RWPE2 (cell line): ENCODE results near the gene GSDMA.
"Not testable (repeated sequence)": the region's sequence is repeated elsewhere in the genome, so short reads cannot be mapped to it uniquely, and the experiment has no call there.

Experiments used
- ATAC-seq: fragments of 200-7000 bp; cut with Tn5 transposase; 3 replicates; pipeline ENCODE4 v1.9.1; 2021; ENCODE audit warnings: low read depth
- DNase-seq: peaks from one replicate; pipeline ENCODE4 v3.0.0-alpha.2; 2020; ENCODE audit warnings: low spot score
- H3K27ac ChIP-seq: fragments of 450-650 bp; 2 replicates; pipeline ENCODE4 v1.5.1; 2017; ENCODE audit warnings: mild to moderate bottlenecking; ENCODE audit not compliant: poor library complexity, severe bottlenecking
- H3K27me3 ChIP-seq: fragments of 250-450 bp; sonication (Bioruptor Pico); 2 replicates; pipeline ENCODE4 v1.5.1; 2021; ENCODE audit warnings: mild to moderate bottlenecking, moderate library complexity; ENCODE audit not compliant: insufficient read depth, poor library complexity, severe bottlenecking
- H3K36me3 ChIP-seq: fragments of 250-450 bp; sonication (Bioruptor Pico); 2 replicates; pipeline ENCODE4 v1.5.1; 2020; ENCODE audit warnings: low read depth, mild to moderate bottlenecking, moderate library complexity
- H3K4me1 ChIP-seq: fragments of 250-450 bp; sonication (Bioruptor Pico); 2 replicates; pipeline ENCODE4 v1.5.1; 2021; ENCODE audit warnings: mild to moderate bottlenecking, moderate library complexity; ENCODE audit not compliant: insufficient read depth, poor library complexity, severe bottlenecking
- H3K4me3 ChIP-seq: fragments of 250-450 bp; sonication (Bioruptor Pico); 2 replicates; pipeline ENCODE4 v1.5.1; 2021; ENCODE audit warnings: mild to moderate bottlenecking, moderate library complexity; ENCODE audit not compliant: severe bottlenecking
- H3K9me3 ChIP-seq: fragments of 250-450 bp; sonication (Bioruptor Pico); 2 replicates; pipeline ENCODE4 v1.5.1; 2021; ENCODE audit warnings: mild to moderate bottlenecking, moderate library complexity; ENCODE audit not compliant: severe bottlenecking
- TF ChIP-seq, protein P1 (sequence below): fragments of 450-650 bp; IDR thresholded peaks from one replicate; pipeline ENCODE4 v1.5.1; 2017; ENCODE audit warnings: mild to moderate bottlenecking, moderate library complexity; ENCODE audit not compliant: poor library complexity, severe bottlenecking

Gene GSDMA

DNA sequence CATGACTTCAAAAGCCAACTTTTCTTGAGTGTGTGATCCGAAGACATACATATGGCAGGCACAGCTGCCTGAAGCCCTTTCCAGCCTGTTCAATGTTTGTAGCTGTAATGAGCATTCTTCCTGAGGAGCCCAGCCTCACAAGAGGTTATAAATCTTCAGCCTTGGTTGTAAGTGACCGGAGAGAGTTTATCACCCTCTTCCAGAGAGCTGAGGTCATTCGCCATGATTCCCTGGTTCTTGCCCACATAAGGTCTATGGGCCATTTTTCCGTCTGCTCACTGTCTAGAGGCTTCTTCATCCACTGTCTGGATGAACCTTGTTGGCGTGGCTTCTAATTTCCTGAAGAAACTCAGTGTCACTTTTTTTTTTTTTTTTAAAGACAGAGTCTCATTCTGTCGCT lies 42.7 kb downstream of the GSDMA start:
- Histone ChIP-seq H3K27ac (no peak overlapping the region), H3K9me3 (no peaks in the 10 kb centered on the region), H3K36me3 (no peaks in the 10 kb centered on the region), H3K4me3 (no peak overlapping the region), H3K4me1 (no peaks in the 10 kb centered on the region), H3K27me3 (no peaks in the 10 kb centered on the region)
- ATAC-seq (no peak), DNase-seq (no peak)
- TF ChIP-seq, protein P1, sequence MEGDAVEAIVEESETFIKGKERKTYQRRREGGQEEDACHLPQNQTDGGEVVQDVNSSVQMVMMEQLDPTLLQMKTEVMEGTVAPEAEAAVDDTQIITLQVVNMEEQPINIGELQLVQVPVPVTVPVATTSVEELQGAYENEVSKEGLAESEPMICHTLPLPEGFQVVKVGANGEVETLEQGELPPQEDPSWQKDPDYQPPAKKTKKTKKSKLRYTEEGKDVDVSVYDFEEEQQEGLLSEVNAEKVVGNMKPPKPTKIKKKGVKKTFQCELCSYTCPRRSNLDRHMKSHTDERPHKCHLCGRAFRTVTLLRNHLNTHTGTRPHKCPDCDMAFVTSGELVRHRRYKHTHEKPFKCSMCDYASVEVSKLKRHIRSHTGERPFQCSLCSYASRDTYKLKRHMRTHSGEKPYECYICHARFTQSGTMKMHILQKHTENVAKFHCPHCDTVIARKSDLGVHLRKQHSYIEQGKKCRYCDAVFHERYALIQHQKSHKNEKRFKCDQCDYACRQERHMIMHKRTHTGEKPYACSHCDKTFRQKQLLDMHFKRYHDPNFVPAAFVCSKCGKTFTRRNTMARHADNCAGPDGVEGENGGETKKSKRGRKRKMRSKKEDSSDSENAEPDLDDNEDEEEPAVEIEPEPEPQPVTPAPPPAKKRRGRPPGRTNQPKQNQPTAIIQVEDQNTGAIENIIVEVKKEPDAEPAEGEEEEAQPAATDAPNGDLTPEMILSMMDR = no peak

DNA sequence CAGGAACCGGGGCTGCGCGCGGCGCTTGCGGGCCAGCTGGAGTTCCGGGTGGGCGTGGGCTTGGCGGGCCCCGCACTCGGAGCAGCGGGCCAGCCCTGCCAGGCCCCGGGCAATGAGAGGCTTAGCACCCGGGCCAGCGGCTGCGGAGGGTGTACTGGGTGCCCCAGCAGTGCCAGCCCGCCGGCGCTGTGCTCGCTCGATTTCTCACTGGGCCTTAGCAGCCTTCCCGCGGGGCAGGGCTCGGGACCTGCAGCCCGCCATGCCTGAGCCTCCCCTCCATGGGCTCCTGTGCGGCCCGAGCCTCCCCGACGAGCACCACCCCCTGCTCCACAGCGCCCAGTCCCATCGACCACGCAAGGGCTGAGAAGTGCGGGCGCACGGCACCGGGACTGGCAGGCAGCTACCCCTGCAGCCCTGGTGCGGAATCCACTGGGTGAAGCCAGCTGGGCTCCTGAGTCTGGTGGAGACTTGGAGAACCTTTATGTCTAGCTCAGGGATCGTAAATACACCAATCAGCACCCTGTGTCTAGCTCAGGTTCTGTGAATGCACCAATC lies 48.2 kb downstream of the GSDMA start:
- not testable (repeated sequence) for DNase-seq, H3K36me3 ChIP-seq, H3K27ac ChIP-seq, H3K4me3 ChIP-seq, ATAC-seq, H3K9me3 ChIP-seq, H3K27me3 ChIP-seq
- peaks cover 15% of the 10 kb centered on the region for H3K4me1 ChIP-seq

DNA sequence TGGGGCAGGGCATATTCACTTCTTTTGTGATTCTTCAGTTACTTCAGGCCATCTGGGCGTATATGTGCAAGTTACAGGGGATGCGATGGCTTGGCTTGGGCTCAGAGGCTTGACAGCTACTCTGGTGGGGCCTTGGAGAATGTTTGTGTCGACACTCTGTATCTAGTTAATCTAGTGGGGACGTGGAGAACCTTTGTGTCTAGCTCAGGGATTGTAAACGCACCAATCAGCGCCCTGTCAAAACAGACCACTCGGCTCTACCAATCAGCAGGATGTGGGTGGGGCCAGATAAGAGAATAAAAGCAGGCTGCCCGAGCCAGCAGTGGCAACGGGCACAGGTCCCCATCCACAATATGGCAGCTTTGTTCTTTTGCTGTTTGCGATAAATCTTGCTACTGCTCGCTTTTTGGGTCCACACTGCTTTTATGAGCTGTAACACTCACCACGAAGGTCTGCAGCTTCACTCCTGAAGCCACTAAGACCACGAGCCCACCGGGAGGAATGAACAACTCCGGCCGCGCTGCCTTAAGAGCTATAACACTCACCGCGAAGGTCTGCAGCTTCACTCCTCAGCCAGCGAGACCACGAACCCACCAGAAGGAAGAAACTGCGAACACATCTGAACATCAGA lies 49.3 kb downstream of the GSDMA start:
- H3K36me3 ChIP-seq, ATAC-seq, H3K9me3 ChIP-seq, H3K27me3 ChIP-seq, DNase-seq, H3K27ac ChIP-seq, H3K4me3 ChIP-seq: not testable (repeated sequence)
- peaks cover 15% of the 10 kb centered on the region for H3K4me1 ChIP-seq

DNA sequence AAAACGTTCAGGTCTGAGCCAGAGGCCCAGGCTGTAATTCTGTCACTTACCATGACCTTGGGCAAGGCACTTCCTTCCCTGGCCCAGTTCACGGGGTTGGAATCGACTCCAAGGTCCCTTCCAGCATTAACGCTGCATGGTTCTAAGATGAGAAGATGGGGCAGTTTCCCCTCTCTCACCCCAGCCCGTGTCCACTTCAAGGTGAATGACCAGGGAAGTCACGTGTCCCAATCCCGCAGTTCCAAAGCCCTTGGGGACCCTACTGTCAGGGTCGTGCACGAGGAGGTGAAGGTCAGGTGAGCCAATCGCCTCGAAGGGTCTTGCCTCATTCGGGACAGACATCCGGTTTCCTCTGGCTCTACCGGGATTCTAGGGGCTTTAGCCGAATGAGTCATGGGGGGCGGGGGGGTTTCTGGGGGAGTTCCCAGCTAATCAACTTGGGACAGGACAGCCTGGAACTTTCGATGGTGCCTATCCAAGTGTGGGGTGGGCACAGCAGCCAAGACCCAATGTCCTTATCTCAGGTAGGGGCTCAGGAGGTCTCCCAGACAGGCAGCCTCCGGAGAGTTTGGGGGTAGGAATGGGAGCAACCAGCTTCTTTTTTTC lies 51.7 kb downstream of the GSDMA start:
- Histone ChIP-seq H3K9me3 (no peaks in the 10 kb centered on the region), H3K27ac (peak overlapping the region; percentile 93), H3K36me3 (peaks cover 19% of the 10 kb centered on the region), H3K4me1 (peaks cover 32% of the 10 kb centered on the region), H3K27me3 (no peaks in the 10 kb centered on the region), H3K4me3 (no peak overlapping the region)
- ATAC-seq = no peak
- TF ChIP-seq, protein P1 = no peak
- no peak for DNase-seq

DNA sequence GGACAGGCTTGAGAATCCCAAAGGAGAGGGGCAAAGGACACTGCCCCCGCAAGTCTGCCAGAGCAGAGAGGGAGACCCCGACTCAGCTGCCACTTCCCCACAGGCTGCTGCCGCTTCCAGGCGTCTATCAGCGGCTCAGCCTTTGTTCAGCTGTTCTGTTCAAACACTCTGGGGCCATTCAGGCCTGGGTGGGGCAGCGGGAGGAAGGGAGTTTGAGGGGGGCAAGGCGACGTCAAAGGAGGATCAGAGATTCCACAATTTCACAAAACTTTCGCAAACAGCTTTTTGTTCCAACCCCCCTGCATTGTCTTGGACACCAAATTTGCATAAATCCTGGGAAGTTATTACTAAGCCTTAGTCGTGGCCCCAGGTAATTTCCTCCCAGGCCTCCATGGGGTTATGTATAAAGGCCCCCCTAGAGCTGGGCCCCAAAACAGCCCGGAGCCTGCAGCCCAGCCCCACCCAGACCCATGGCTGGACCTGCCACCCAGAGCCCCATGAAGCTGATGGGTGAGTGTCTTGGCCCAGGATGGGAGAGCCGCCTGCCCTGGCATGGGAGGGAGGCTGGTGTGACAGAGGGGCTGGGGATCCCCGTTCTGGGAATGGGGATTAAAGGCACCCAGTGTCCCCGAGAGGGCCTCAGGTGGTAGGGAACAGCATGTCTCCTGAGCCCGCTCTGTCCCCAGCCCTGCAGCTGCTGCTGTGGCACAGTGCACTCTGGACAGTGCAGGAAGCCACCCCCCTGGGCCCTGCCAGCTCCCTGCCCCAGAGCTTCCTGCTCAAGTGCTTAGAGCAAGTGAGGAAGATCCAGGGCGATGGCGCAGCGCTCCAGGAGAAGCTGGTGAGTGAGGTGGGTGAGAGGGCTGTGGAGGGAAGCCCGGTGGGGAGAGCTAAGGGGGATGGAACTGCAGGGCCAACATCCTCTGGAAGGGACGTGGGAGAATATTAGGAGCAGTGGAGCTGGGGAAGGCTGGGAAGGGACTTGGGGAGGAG lies 52.5 kb downstream of the GSDMA start, which contains the start of gene CSF3:
Gene CSF3, plus strand, starts transcription at position 436 of the 993 bp plus-strand sequence. Its CDS starts 35 bp downstream, at position 471.
- H3K27ac ChIP-seq = peak within 1 kb of the TSS; percentile 93
- H3K36me3 ChIP-seq = peaks cover 27% of the 10 kb centered on the region
- ATAC-seq = peak; percentile 20
- no peak for DNase-seq
- peaks cover 40% of the 10 kb centered on the region for H3K4me1 ChIP-seq
- TF ChIP-seq, protein P1 = no peak
- no peaks in the 10 kb centered on the region for H3K9me3 ChIP-seq
- H3K27me3 ChIP-seq = no peaks in the 10 kb centered on the region
- H3K4me3 ChIP-seq = peak within 1 kb of the TSS; percentile 19
